GM21619 (cell line): ENCODE data around the gene SORT1.
"Not testable (repeated sequence)": the region's sequence is repeated elsewhere in the genome, so short reads cannot be mapped to it uniquely, and the experiment has no call there.

Experiments used
- ATAC-seq: cut with Tn5 transposase; IDR thresholded peaks from one replicate; pipeline ENCODE4 v1.9.1; 2021; ENCODE audit not compliant: unreplicated experiment

Gene SORT1

GRCh38 chr1:109350182-109350581, 47.5 kb downstream of the SORT1 start:
- no peak for ATAC-seq

GRCh38 chr1:109347511-109347910, 50.2 kb downstream of the SORT1 start:
- no peak for ATAC-seq

GRCh38 chr1:109341944-109342930, 55.5 kb downstream of the SORT1 start:
- no peak for ATAC-seq

- ATAC-seq, result no peak
These were observed 59.1 kb downstream of the SORT1 start for GRCh38 chr1:109338608-109339007.

GRCh38 chr1:109338091-109338490, 59.6 kb downstream of the SORT1 start:
- ATAC-seq, result no peak

DNA sequence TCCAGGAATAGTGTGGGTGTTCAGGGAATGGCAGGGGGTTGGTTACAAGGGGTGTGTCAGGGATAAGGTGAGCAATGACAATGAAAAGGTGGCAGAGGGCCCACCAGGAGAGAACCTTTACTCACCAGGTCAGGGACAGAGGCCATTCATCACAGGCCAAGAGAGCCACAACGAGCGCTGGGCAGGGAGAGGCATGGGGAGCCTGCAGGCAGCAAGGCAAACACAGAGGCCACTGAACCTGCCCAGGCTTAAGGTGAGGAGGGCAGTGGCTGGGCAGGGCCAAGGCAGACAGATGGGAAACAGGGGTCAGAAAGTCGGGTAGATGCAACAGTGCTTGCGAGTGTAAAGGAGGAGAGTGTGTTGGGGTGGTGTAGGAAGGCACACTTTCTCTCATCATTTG, 62.6 kb downstream of the SORT1 start:
- ATAC-seq, result no peak

GRCh38 chr1:109331113-109331512, 66.6 kb downstream of the SORT1 start:
- no peak for ATAC-seq

DNA sequence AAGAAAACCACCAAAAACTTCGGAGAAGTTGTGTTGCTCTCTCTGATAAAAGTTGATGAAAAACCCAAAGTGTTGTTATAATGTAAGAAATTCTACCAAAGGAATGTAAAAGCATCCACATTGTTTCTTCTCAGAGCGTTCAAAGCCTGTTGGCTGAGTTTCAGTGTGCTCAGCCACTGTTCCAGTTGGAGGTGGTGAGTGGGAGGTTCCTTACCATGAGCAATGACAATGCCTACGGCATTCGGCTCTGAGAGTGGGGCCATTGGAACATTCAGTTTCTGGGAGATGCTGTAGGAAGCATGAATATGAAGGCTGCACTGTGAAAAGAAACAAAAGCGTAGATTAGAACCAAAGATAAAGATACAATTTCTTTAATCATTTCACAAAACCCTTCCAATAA, 70.4 kb downstream of the SORT1 start:
- ATAC-seq, result no peak

DNA sequence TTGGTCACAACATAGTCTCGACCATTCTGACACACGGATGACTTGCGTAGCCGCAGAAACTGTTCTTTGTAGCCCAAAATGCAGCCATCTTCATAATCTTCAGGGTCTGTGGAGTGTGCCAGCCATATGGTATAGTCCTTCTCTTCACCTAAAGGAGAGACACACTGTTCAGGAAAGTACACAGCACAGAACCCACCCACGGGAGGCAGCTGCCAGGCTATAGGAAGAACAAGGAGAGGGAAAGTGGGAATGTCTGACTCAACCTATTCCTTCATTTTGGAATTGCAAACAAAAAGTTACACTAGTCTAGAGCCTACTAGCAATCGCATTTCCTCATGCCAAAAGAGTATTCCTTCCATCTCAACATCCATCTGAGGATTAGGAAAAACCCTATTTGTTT, 74.7 kb downstream of the SORT1 start:
- no peak for ATAC-seq

DNA sequence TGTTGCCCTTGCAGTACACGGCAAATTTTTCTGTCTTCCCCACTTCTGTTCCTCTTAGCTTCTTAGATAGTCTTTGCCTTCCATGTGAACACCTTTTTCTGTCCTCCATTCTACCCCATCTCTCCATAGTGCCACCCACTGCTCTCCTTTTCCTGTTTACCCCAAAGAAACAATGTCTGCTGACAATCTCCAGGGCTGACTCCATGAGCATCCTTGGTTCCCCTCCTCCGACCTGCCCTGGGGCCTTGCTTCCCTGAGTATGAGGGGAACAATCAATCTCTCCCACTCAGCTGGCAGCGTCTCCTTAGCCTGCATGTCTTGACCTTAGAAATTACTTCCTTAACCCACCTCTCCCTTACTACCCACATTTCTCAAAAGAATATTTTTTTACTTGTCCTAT, 78.6 kb downstream of the SORT1 start:
- no peak for ATAC-seq

DNA sequence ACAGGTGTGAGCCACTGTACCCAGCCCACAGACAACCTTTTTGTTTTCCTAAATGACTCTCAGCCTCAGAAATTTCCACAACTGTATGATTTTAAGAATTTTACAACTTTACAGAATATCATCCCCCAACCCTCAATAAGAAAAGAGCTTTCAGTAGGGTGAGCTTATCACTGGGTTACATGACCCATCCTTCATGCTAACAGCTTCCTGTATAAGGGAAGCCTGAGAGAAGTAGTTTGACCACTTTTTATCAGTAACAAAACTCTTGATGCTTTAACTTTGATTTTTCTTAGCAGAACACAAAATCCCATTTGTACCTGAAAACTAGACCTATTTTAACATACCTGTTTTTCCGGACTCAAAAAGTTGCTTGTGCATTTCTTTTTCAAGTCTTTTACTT, 81.2 kb downstream of the SORT1 start:
- no peak for ATAC-seq

DNA sequence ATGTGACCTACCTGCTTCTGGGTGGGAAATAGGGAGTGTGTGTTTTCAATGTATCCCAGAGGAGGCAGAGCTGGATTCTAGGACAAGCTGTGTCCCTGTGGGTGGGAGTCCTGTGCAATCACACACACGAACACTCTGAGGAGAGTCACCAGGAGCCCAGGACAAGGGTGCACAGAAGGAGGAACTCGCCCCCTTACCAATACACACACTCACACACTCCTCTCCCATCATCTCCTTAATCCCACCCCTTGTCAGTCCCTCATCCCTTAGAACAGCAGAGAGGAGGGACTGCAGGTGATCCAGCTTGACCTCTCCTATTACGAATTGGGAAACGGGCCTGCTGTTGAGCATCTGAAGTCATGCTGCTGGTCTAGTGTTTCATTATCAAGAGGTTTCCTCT, 82.4 kb downstream of the SORT1 start:
- no peak for ATAC-seq

DNA sequence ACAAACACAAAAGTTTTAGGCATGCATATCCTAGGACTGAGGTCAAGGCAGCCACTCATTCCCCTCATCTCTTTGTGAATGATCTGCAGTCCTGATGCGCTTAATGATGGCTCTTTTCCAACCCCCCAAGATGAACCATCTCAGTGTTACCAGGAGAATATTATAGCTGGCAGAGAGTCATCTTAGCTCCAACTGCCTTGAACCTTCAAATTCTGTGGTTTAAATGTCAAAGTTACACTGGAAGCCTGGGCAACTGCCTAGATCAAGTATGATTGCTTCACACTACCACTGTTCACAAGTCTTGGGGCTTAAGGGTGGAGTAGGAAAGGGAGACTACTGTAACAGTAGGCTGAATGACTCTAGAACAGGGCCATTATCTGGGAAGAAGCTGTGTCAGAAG, 82.9 kb downstream of the SORT1 start:
- ATAC-seq, result no peak

DNA sequence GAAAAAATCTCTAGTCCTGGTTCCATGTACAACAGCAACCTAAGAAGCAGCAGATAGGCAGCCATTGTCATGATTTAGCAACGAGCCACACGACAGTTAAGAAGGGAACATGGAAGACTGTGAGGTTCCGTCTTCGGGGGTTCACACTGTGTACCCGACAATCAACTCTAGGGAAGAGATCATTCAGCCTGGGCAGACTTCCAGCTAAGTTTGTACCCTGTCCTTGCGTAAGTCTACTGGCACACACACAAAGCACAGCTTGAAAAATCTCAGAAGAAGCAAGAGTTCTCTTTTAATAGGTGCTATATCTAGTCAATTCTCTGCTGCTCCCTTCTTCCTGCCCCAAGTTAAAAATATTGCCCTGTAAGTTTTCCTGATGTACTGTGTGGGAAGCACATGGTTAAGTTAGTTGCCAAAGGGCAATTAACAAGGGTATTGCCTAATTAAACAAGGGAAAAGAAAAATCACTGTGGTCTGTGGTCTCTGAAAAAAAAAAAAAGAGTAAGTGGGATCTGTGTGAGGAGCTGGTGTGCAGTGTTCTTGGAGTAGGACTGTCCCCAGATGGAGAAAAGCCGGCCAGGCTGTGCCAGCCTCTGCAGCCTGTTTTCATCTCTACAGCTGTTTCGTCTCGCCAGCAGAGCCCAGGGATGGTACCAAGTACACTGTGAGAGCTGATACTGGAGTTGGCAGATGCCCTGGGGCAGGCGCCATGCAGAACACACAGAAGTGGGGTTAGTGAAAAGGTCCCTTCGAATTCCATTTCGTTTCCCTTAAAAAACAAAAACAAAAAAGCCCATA, 84.5 kb downstream of the SORT1 start:
- no peak for ATAC-seq

GRCh38 chr1:109312246-109312645, 85.5 kb downstream of the SORT1 start:
- no peak for ATAC-seq

- no peak for ATAC-seq
These were observed 88.4 kb downstream of the SORT1 start for GRCh38 chr1:109309347-109309746.

DNA sequence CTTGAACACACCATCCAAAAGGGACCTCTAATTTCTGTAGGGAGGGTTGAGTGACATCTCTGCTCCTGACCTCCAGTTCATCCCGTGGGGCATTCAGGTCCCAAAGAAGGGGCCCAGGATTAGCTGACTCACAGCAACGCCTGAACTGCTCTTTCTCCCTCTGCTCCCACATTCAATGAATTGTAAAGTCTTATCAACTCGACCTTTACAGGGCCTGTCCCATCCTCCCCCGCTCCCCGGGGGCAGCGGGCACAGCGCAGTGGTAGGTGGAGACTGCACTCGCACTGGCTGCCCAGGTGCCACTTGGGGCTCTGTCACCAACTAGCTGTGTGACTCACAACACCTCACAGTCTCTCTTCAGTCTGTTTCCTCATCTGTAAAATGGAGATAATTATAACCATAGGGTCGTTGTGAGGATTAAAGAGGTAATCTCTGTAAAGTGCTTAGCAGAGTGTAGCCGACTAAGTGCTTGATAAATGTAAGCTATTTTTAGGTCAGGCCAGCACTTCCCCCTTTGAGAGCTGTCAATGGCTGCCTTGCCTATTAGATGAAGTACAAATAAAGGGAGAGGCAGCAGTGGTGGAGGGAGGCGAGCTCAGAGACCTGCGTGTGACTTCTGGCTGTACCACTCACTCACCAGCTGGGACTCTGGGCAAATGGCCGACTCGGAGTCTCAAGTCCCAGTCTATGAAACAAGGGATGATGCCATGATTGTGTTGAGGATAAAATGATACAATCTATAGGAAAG, 90.3 kb downstream of the SORT1 start:
- ATAC-seq, result no peak

- ATAC-seq, result no peak
These were observed 90.9 kb downstream of the SORT1 start, which contains the start of gene MYBPHL for GRCh38 chr1:109306832-109307273. TSS of gene MYBPHL (minus strand) at chr1:109307011. CDS start at chr1:109306991, 20 bp downstream.

DNA sequence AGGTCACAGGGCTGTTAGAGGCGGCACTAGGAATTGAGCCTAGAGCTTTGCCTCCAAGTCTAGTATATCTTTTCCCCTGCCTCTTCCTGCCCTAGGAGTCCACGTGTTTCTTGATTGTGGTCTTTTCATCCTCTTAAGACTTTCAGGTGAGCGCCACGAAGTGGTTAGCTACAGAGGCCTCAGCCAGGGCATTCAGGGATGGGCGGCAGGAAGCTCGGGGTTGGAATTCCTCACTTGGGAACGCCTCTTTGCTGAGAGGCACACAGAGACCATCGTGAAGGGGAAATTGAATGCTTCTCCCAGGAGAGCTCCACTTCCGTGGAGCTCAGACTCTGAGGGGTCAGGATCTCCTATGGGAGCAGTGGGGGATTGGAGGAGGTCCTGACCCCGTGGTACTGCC, 91.7 kb downstream of the SORT1 start:
- ATAC-seq, result not testable (repeated sequence)

GRCh38 chr1:109304226-109304920, 93.3 kb downstream of the SORT1 start:
- no peak for ATAC-seq
